HepG2 (cell line): ENCODE measurements around the gene VSTM4. TPM values are rescaled to one million over a fixed set of nuclear protein-coding genes. Genes with fewer than 3 reads are reported as not detected.
A peak's percentile ranks its signal among the peaks of the same experiment; 100 is the strongest.

Experiments used
- ATAC-seq: fragments of 200-7000 bp; cut with Tn5 transposase; 3 replicates; pipeline ENCODE4 v1.9.1; 2020; ENCODE audit warnings: mild to moderate bottlenecking, moderate library complexity
- BruUV-seq: library from RNA; stranded (reverse); fragments of 400-500 nt; replicated peaks from 2 replicates; lab custom pipeline; 2021; lab: Mats Ljungman, UMichigan
- CTCF ChIA-PET: fragments of 300-600 bp; formaldehyde crosslinking; extraction: SDS; loops from one replicate; lab custom pipeline; 2021; ENCODE audit warnings: low total read pairs, inconsistent platforms, low intra/inter-chr PET ratio; lab: Yijun Ruan, JAX
- POLR2A ChIA-PET: fragments of 350-600 bp; sonication (Branson Sonifier 250); formaldehyde crosslinking; loops from one replicate; lab custom pipeline; 2020; ENCODE audit warnings: antibody characterized with exemption, inconsistent platforms; lab: Yijun Ruan, JAX
- DNase-seq: peaks from one replicate; pipeline ENCODE4 v3.0.0-alpha.2; 2015; ENCODE audit warnings: low spot score
- FAIRE-seq: peaks from 3 replicates; lab custom pipeline; 2011; peaks lifted over from hg19 to GRCh38; lab: Jason Lieb, UNC
- H2AFZ ChIP-seq: one replicate; pipeline ENCODE4 v1.6.1; 2011; ENCODE audit warnings: low read length, inconsistent platforms
- H3K27ac ChIP-seq: fragments of 300-600 bp; 3 replicates; pipeline ENCODE4 v1.8.0; 2011; ENCODE audit warnings: mixed run types, mild to moderate bottlenecking, mixed read lengths, low read length, inconsistent platforms; ENCODE audit not compliant: insufficient read depth; ENCODE audit errors: extremely low read length
- H3K27me3 ChIP-seq, 2 experiments: fragments of 200-600 bp in 1 of 2; 2 replicates in 1 of 2; 3 replicates in 1 of 2; pipeline versions ENCODE4 v1.6.0 to v1.8.0; 2011; ENCODE audit warnings: low read length in 2 of 2, mild to moderate bottlenecking in 2 of 2, moderate library complexity in 2 of 2, inconsistent platforms in 1 of 2; ENCODE audit not compliant: insufficient read depth in 2 of 2, control insufficient read depth in 1 of 2
- H3K36me3 ChIP-seq, 2 experiments: fragments of 200-600 bp in 1 of 2; replicated peaks in 1 of 2; 2 replicates in 1 of 2; 3 replicates in 1 of 2; pipeline versions ENCODE4 v1.5.1 to v1.8.0; 2011; ENCODE audit warnings: low read length in 2 of 2, inconsistent platforms in 1 of 2; ENCODE audit not compliant: insufficient read depth in 2 of 2, control insufficient read depth in 1 of 2
- H3K4me1 ChIP-seq: 2 replicates; pipeline ENCODE4 v1.5.1; 2012; ENCODE audit warnings: low read length, inconsistent platforms; ENCODE audit not compliant: insufficient read depth
- H3K4me2 ChIP-seq: 2 replicates; pipeline ENCODE4 v1.6.0; 2011; ENCODE audit warnings: low read depth, low read length, inconsistent platforms
- H3K4me3 ChIP-seq, 3 experiments: fragments of 200-600 bp in 1 of 3; sonication (generic), shearing (Covaris generic) in 1 of 3; replicated peaks in 1 of 3; 2 replicates each; pipeline ENCODE4 v1.5.1; 2011 to 2016; ENCODE audit warnings: low read length in 3 of 3, inconsistent platforms in 2 of 3, low read depth in 2 of 3, mild to moderate bottlenecking in 2 of 3, control low read depth in 1 of 3, mixed read lengths in 1 of 3; ENCODE audit not compliant: insufficient read depth in 1 of 3
- H3K79me2 ChIP-seq: one replicate; pipeline ENCODE4 v1.6.1; 2011; ENCODE audit warnings: low read length, inconsistent platforms; ENCODE audit not compliant: insufficient read depth
- H3K9ac ChIP-seq: 2 replicates; pipeline ENCODE4 v1.6.0; 2011; ENCODE audit warnings: mild to moderate bottlenecking, low read depth, low read length, inconsistent platforms; ENCODE audit not compliant: insufficient read depth
- H3K9me3 ChIP-seq: 2 replicates; pipeline ENCODE4 v1.5.1; 2012; ENCODE audit warnings: mild to moderate bottlenecking, low read length
- H4K20me1 ChIP-seq: 2 replicates; pipeline ENCODE4 v1.6.0; 2011; ENCODE audit warnings: inconsistent platforms, mild to moderate bottlenecking, low read length, moderate library complexity; ENCODE audit not compliant: insufficient read depth
- STAG1 ChIP-seq: sonication (generic); formaldehyde crosslinking; IDR thresholded peaks from 2 replicates; pipeline ENCODE4 v1.4.0; 2020; ENCODE audit warnings: missing genetic modification reagents
- TAF1 ChIP-seq: sonication (generic); formaldehyde crosslinking; IDR thresholded peaks from 2 replicates; pipeline ENCODE4 v1.4.0; 2020; ENCODE audit warnings: missing genetic modification reagents
- ZNF3 ChIP-seq: IDR thresholded peaks from 2 replicates; pipeline ENCODE4 v1.7.0; 2017; ENCODE audit warnings: inconsistent platforms
- ZNF768 ChIP-seq: sonication (generic); formaldehyde crosslinking; IDR thresholded peaks from 2 replicates; pipeline ENCODE4 v1.4.0; 2020; ENCODE audit warnings: missing genetic modification reagents
- ZSCAN31 ChIP-seq: sonication (generic); formaldehyde crosslinking; IDR thresholded peaks from 2 replicates; pipeline ENCODE4 v1.5.0; 2020; ENCODE audit warnings: low read depth, mild to moderate bottlenecking, missing genetic modification reagents
- WGBS: methylation state at CpG from one replicate; pipeline ENCODE4 v1.1.6; 2017; ENCODE audit warnings: low lambda C conversion rate; 5-methylcytosine and 5-hydroxymethylcytosine counted together
- in situ Hi-C: cut with HindIII; loops from 2 replicates; pipeline ENCODE4 v1.10.0; 2017; ENCODE audit warnings: low pct_unique_long_range_greater_than_20kb; ENCODE audit not compliant: extremely low pct_ligation_motif_present
- intact Hi-C: fragments of 100-400 bp; cut with micrococcal nuclease; formaldehyde crosslinking; loops from one replicate; pipeline ENCODE4 v1.10.0; 2022; ENCODE audit not compliant: unreplicated experiment
- polyA plus RNA-seq, 8 experiments: library from polyadenylated mRNA; depleted of rRNA in 3 of 8; stranded (reverse) in 7 of 8; unstranded in 1 of 8; fragments of >200 nt; fragmentation: Illumina TruSeq in 4 of 8; extraction: Trizol in 4 of 8; gene quantifications; 2 replicates each; pipeline versions ENCODE4 v1.2.1 to v1.2.3, GENCODE V29; 2011 to 2016; ENCODE audit warnings: low read depth in 4 of 8, missing spikeins in 1 of 8, mixed read lengths in 1 of 8; ENCODE audit not compliant: insufficient read depth in 1 of 8
- total RNA-seq, 5 experiments: library from RNA; depleted of rRNA; stranded (reverse); fragments of >200 nt; fragmentation: Illumina TruSeq; extraction: Trizol; gene quantifications; 2 replicates each; pipeline ENCODE4 v1.2.3, GENCODE V29; 2016; ENCODE audit warnings: low read depth in 1 of 5
- TF ChIP-seq, protein P1 (sequence below): sonication (generic); formaldehyde crosslinking; IDR thresholded peaks from 2 replicates; pipeline ENCODE4 v1.4.0; 2020; ENCODE audit warnings: missing genetic modification reagents
- TF ChIP-seq, protein P2 (sequence below): sonication (generic); formaldehyde crosslinking; IDR thresholded peaks from 2 replicates; pipeline ENCODE4 v1.5.0; 2020; ENCODE audit warnings: mild to moderate bottlenecking, missing genetic modification reagents, moderate library complexity

The VSTM4 gene
- total and polyA plus RNA-seq, 2 of the 13 experiments (the other 11 are each of a cell fraction or from before 2014, with no cell fraction given): not detected

DNA sequence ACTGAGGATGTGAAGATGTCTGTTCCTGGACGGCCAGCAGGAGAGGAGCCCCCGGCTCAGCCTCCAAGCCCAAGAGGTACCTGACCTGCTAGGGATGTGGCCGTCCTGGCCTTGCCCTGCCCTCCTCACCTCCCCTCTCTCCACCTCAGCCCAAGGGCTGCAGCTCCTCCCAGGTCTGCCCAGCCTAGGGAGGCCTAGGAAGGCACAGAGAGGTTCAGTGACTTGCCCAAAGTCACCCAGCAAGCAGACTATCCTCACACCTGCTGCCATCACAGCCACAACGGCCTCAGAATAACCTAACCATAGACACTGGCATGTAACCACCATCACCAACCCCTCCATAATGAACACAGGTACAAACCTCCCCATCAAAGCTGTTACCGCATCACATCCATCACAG is 137.0 kb downstream of the VSTM4 start:
- H3K79me2 ChIP-seq: no peaks in the 10 kb centered on the region
- FAIRE-seq: no peak
- H3K4me2 ChIP-seq: no peak overlapping the region
- TF ChIP-seq, protein P1, sequence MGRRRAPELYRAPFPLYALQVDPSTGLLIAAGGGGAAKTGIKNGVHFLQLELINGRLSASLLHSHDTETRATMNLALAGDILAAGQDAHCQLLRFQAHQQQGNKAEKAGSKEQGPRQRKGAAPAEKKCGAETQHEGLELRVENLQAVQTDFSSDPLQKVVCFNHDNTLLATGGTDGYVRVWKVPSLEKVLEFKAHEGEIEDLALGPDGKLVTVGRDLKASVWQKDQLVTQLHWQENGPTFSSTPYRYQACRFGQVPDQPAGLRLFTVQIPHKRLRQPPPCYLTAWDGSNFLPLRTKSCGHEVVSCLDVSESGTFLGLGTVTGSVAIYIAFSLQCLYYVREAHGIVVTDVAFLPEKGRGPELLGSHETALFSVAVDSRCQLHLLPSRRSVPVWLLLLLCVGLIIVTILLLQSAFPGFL: no peak
- TF ChIP-seq ZNF768 (CRISPR knock-in tag) (peak; percentile 78), ZSCAN31 (CRISPR knock-in tag) (no peak), ZNF3 (CRISPR knock-in tag) (no peak)
- H3K27ac ChIP-seq: no peak overlapping the region
- intact Hi-C loops: no loop called here
- H3K9me3 ChIP-seq: no peaks in the 10 kb centered on the region
- no peak for DNase-seq
- BruUV-seq: no TSS peak
- ChIA-PET POLR2A (no interaction called here), CTCF (no interaction called here)
- no peaks in the 10 kb centered on the region for H4K20me1 ChIP-seq
- ATAC-seq: no peak
- in situ Hi-C loops: loop anchor here (5.0 to 10.0 kb wide), 3 partner anchors 189 to 536 kb away; no protein-coding TSS in a partner anchor
- H3K4me1 ChIP-seq: no peaks in the 10 kb centered on the region
- H3K27me3 ChIP-seq: peaks cover 0 to 3% of the 10 kb centered on the region in 2 experiments; a peak in 2 of 5 replicates
- no peak overlapping the region for H3K9ac ChIP-seq
- H3K4me3 ChIP-seq: no peak overlapping the region
- H2AFZ ChIP-seq: no peak overlapping the region
- no peaks in the 10 kb centered on the region for H3K36me3 ChIP-seq
- WGBS: 50% methylated on average over 2 of the region's 5 CpGs

GRCh38 chr10:48976196-48976595 is 139.1 kb downstream of the VSTM4 start:
- intact Hi-C loops (loop anchor here (1.0 kb wide), 1 partner anchor 188 kb away; no protein-coding TSS in a partner anchor), in situ Hi-C loops (loop anchor here (5.0 to 10.0 kb wide), 3 partner anchors 191 to 539 kb away; no protein-coding TSS in a partner anchor)
- FAIRE-seq: no peak
- Histone ChIP-seq H3K27ac (no peak overlapping the region), H3K4me2 (no peak overlapping the region), H4K20me1 (no peaks in the 10 kb centered on the region), H3K4me3 (no peak overlapping the region), H3K4me1 (no peaks in the 10 kb centered on the region), H3K9me3 (no peaks in the 10 kb centered on the region), H3K36me3 (no peaks in the 10 kb centered on the region)
- ChIA-PET CTCF (no interaction called here), POLR2A (no interaction called here)
- no TSS peak for BruUV-seq
- peak; percentile 67 for ATAC-seq
- peak; percentile 43 for TF ChIP-seq STAG1
- TF ChIP-seq TAF1: no peak
- TF ChIP-seq, protein P2, sequence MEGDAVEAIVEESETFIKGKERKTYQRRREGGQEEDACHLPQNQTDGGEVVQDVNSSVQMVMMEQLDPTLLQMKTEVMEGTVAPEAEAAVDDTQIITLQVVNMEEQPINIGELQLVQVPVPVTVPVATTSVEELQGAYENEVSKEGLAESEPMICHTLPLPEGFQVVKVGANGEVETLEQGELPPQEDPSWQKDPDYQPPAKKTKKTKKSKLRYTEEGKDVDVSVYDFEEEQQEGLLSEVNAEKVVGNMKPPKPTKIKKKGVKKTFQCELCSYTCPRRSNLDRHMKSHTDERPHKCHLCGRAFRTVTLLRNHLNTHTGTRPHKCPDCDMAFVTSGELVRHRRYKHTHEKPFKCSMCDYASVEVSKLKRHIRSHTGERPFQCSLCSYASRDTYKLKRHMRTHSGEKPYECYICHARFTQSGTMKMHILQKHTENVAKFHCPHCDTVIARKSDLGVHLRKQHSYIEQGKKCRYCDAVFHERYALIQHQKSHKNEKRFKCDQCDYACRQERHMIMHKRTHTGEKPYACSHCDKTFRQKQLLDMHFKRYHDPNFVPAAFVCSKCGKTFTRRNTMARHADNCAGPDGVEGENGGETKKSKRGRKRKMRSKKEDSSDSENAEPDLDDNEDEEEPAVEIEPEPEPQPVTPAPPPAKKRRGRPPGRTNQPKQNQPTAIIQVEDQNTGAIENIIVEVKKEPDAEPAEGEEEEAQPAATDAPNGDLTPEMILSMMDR (CRISPR knock-in tag): peak; percentile 35
- TF ChIP-seq, all 625 proteins: peak for 2
- DNase-seq: peak; percentile 6
- H2AFZ ChIP-seq: no peak overlapping the region
- no peaks in the 10 kb centered on the region for H3K79me2 ChIP-seq
- no peak overlapping the region for H3K9ac ChIP-seq
- H3K27me3 ChIP-seq: no peaks in the 10 kb centered on the region; a peak in 1 of 5 replicates
